Measurements from ENCODE around the gene RNFT2. TPM values are rescaled to one million over a fixed set of nuclear protein-coding genes. Genes with fewer than 3 reads are reported as not detected.

RNFT2 gene
- total RNA-seq, 1 experiment from 2014 or later: 12.6 TPM

- Histone ChIP-seq H3K9ac (ENCODE audit: low read length) (no peak overlapping the region), H3K79me2 (ENCODE audit: low read length) (peaks cover 17% of the 10 kb centered on the region), H3K36me3 (ENCODE audit: low read depth, low read length) (peaks cover 49% of the 10 kb centered on the region), H3K4me3 (ENCODE audit: low read length) (no peak overlapping the region), H3K27ac (ENCODE audit: low read length) (no peak overlapping the region), H2AFZ (ENCODE audit: low read length) (no peak overlapping the region), H3K9me2 (replicated peaks; ENCODE audit: low read length) (no peaks in the 10 kb centered on the region), H4K20me1 (ENCODE audit: low read length) (peaks cover 5% of the 10 kb centered on the region; the same call in 1 of the 2 replicates), H3F3A (ENCODE audit: low read length, unreplicated experiment) (no peaks in the 10 kb centered on the region), H3K9me3 (ENCODE audit: low read length) (no peaks in the 10 kb centered on the region), H3K4me2 (ENCODE audit: low read length) (no peak overlapping the region), H3K27me3 (ENCODE audit: low read length) (no peaks in the 10 kb centered on the region), H3K4me1 (ENCODE audit: insufficient read depth, low read length) (peaks cover 15% of the 10 kb centered on the region)
- POLR2A ChIA-PET (ENCODE audit: unreplicated experiment): no interaction called here
- TF ChIP-seq EZH2phosphoT487 (IDR thresholded peaks at IDR 0.05; ENCODE audit: borderline replicate concordance, low read length) (no peak), EZH2 (IDR thresholded peaks at IDR 0.05; ENCODE audit: low read length, unreplicated experiment) (no peak), CTCF (conservative IDR thresholded peaks at IDR 0.05; ENCODE audit: low read depth, low read length) (no peak)
- no peak for DNase-seq
- CTCF ChIA-PET: no interaction called here
- BruUV-seq (replicated peaks): no TSS peak
- intact Hi-C loops (cut with micrococcal nuclease): no loop called here
- ATAC-seq: no peak
Measured at GRCh38 chr12:116719731-116720528, 18.2 kb upstream of the RNFT2 start.

- H4K20me1 ChIP-seq (ENCODE audit: low read length): peaks cover 5% of the 10 kb centered on the region; the same call in 1 of the 2 replicates
- intact Hi-C loops (cut with micrococcal nuclease): no loop called here
- ATAC-seq (no peak), DNase-seq (no peak)
- peaks cover 31% of the 10 kb centered on the region for H3K36me3 ChIP-seq (ENCODE audit: low read depth, low read length)
- no TSS peak for BruUV-seq (replicated peaks)
- TF ChIP-seq EZH2phosphoT487 (IDR thresholded peaks at IDR 0.05; ENCODE audit: borderline replicate concordance, low read length) (no peak), EZH2 (IDR thresholded peaks at IDR 0.05; ENCODE audit: low read length, unreplicated experiment) (no peak), CTCF (conservative IDR thresholded peaks at IDR 0.05; ENCODE audit: low read depth, low read length) (no peak)
- H3K9me3 ChIP-seq (ENCODE audit: low read length): no peaks in the 10 kb centered on the region
- ChIA-PET POLR2A (ENCODE audit: unreplicated experiment) (no interaction called here), CTCF (no interaction called here)
- no peak overlapping the region for H3K4me2 ChIP-seq (ENCODE audit: low read length)
- H3K27ac ChIP-seq (ENCODE audit: low read length): no peak overlapping the region
- peaks cover 15% of the 10 kb centered on the region for H3K4me1 ChIP-seq (ENCODE audit: insufficient read depth, low read length)
- H3F3A ChIP-seq (ENCODE audit: low read length, unreplicated experiment): no peaks in the 10 kb centered on the region
- H3K4me3 ChIP-seq (ENCODE audit: low read length): no peak overlapping the region
- H3K9me2 ChIP-seq (replicated peaks; ENCODE audit: low read length): no peaks in the 10 kb centered on the region
- H3K79me2 ChIP-seq (ENCODE audit: low read length): peaks cover 34% of the 10 kb centered on the region
- H2AFZ ChIP-seq (ENCODE audit: low read length): no peak overlapping the region
- H3K27me3 ChIP-seq (ENCODE audit: low read length): no peaks in the 10 kb centered on the region
- H3K9ac ChIP-seq (ENCODE audit: low read length): no peak overlapping the region
Measured at GRCh38 chr12:116722245-116722644, 15.9 kb upstream of the RNFT2 start.

GRCh38 chr12:116726694-116727093 is 11.4 kb upstream of the RNFT2 start:
- Histone ChIP-seq H3K4me2 (ENCODE audit: low read length) (no peak overlapping the region), H3F3A (ENCODE audit: low read length, unreplicated experiment) (no peaks in the 10 kb centered on the region), H2AFZ (ENCODE audit: low read length) (no peak overlapping the region), H3K9me2 (replicated peaks; ENCODE audit: low read length) (no peaks in the 10 kb centered on the region), H3K27me3 (ENCODE audit: low read length) (no peaks in the 10 kb centered on the region), H4K20me1 (ENCODE audit: low read length) (no peaks in the 10 kb centered on the region; the same call in 1 of the 2 replicates), H3K9me3 (ENCODE audit: low read length) (no peaks in the 10 kb centered on the region), H3K4me1 (ENCODE audit: insufficient read depth, low read length) (no peaks in the 10 kb centered on the region), H3K79me2 (ENCODE audit: low read length) (peaks cover 61% of the 10 kb centered on the region), H3K9ac (ENCODE audit: low read length) (no peak overlapping the region), H3K4me3 (ENCODE audit: low read length) (no peak overlapping the region), H3K36me3 (ENCODE audit: low read depth, low read length) (peaks cover 17% of the 10 kb centered on the region), H3K27ac (ENCODE audit: low read length) (no peak overlapping the region)
- ATAC-seq (peak; percentile 24; the same call in 1 of the 2 replicates), DNase-seq (no peak)
- ChIA-PET POLR2A (ENCODE audit: unreplicated experiment) (interaction anchor here (0.6 kb wide), 1 partner anchor 154 kb away, joined by 3 read pairs; no protein-coding TSS in a partner anchor), CTCF (no interaction called here)
- no peak for TF ChIP-seq EZH2 (IDR thresholded peaks at IDR 0.05; ENCODE audit: low read length, unreplicated experiment)
- TF ChIP-seq EZH2phosphoT487 (IDR thresholded peaks at IDR 0.05; ENCODE audit: borderline replicate concordance, low read length): no peak
- TF ChIP-seq CTCF (conservative IDR thresholded peaks at IDR 0.05; ENCODE audit: low read depth, low read length): no peak
- intact Hi-C loops (cut with micrococcal nuclease): no loop called here
- no TSS peak for BruUV-seq (replicated peaks)

All from PC-3 (cell line).